Retinal pigment epithelial cell (primary cell): ENCODE measurements around the gene NAA38.

Experiments used
- DNase-seq: peaks from one replicate; pipeline ENCODE4 v3.0.0-alpha.2; 2010; ENCODE audit warnings: low read depth
- H3K4me3 ChIP-seq: 2 replicates; pipeline ENCODE4 v1.5.1; 2011; ENCODE audit warnings: mild to moderate bottlenecking, low read length, control low read depth, moderate library complexity
- CTCF ChIP-seq: conservative IDR thresholded peaks from 2 replicates; pipeline ENCODE4 v1.5.1; 2011; ENCODE audit warnings: low read depth, low read length, control low read depth, inconsistent platforms

Gene NAA38

GRCh38 chr17:7854851-7855659 is 2.3 kb downstream of the NAA38 start, which contains the start of gene TMEM88:
TSS of gene TMEM88 (plus strand) at chr17:7855066. CDS start at chr17:7855075, 9 bp downstream.
- peak within 1 kb of the TSS; percentile 52 for H3K4me3 ChIP-seq
- no peak for TF ChIP-seq CTCF
- DNase-seq = no peak

GRCh38 chr17:7854078-7854777 is 3.1 kb downstream of the NAA38 start:
- DNase-seq = no peak
- peak overlapping the region; percentile 52 for H3K4me3 ChIP-seq
- no peak for TF ChIP-seq CTCF

GRCh38 chr17:7853691-7854038 is 3.7 kb downstream of the NAA38 start:
- H3K4me3 ChIP-seq = no peak overlapping the region
- no peak for TF ChIP-seq CTCF
- no peak for DNase-seq

GRCh38 chr17:7852919-7853690 is 4.3 kb downstream of the NAA38 start:
- no peak for DNase-seq
- no peak overlapping the region for H3K4me3 ChIP-seq
- TF ChIP-seq CTCF = no peak

GRCh38 chr17:7852262-7852670 is 5.1 kb downstream of the NAA38 start:
- TF ChIP-seq CTCF = no peak
- no peak overlapping the region for H3K4me3 ChIP-seq
- DNase-seq = no peak

GRCh38 chr17:7851438-7852261 is 5.7 kb downstream of the NAA38 start:
- H3K4me3 ChIP-seq = no peak overlapping the region
- DNase-seq = no peak
- TF ChIP-seq CTCF = peak; percentile 92
